ENCODE data around the gene FSTL4. TPM values are rescaled to one million over a fixed set of nuclear protein-coding genes. Genes with fewer than 3 reads are reported as not detected.

FSTL4 gene
- total RNA-seq, 1 donor from 2014 or later: 11.3 TPM

- Mint-ChIP-seq H3K9me3 (no peaks in the 10 kb centered on the region), H3K27me3 (no peaks in the 10 kb centered on the region), H3K4me1 (ENCODE audit: unreplicated experiment) (no peaks in the 10 kb centered on the region), H3K27ac (no peak overlapping the region), H3K4me3 (no peak overlapping the region), H3K36me3 (peaks cover 4% of the 10 kb centered on the region)
- TF ChIP-seq, protein P1, sequence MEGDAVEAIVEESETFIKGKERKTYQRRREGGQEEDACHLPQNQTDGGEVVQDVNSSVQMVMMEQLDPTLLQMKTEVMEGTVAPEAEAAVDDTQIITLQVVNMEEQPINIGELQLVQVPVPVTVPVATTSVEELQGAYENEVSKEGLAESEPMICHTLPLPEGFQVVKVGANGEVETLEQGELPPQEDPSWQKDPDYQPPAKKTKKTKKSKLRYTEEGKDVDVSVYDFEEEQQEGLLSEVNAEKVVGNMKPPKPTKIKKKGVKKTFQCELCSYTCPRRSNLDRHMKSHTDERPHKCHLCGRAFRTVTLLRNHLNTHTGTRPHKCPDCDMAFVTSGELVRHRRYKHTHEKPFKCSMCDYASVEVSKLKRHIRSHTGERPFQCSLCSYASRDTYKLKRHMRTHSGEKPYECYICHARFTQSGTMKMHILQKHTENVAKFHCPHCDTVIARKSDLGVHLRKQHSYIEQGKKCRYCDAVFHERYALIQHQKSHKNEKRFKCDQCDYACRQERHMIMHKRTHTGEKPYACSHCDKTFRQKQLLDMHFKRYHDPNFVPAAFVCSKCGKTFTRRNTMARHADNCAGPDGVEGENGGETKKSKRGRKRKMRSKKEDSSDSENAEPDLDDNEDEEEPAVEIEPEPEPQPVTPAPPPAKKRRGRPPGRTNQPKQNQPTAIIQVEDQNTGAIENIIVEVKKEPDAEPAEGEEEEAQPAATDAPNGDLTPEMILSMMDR (conservative IDR thresholded peaks at IDR 0.05): no peak
- no peak for DNase-seq (ENCODE audit: extremely low spot score, unreplicated experiment)
Observed at GRCh38 chr5:133304178-133304577, 308.2 kb downstream of the FSTL4 start.

DNA sequence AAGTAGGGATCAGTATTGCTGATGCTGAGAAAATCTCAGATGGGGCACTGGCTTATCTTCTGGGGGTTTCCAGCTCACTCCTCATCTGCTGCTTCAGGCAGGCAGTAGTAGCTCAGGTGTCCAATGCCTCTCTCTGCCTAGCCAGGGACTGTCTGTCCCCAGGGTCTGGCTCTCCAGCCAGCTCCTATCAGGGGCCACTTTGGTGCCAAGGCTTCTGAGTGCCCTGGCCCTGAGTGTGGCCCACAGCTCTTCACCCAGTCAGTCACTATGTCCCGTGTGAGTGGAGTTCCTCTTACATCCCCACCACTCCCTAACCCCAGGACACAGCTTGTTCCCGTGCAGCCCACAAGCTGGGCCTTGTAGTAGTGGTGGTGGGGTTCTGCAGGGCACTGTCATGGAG is 309.0 kb downstream of the FSTL4 start:
- Mint-ChIP-seq H3K27ac (no peak overlapping the region), H3K4me3 (no peak overlapping the region), H3K36me3 (peaks cover 4% of the 10 kb centered on the region), H3K9me3 (no peaks in the 10 kb centered on the region), H3K27me3 (no peaks in the 10 kb centered on the region), H3K4me1 (ENCODE audit: unreplicated experiment) (no peaks in the 10 kb centered on the region)
- DNase-seq (ENCODE audit: extremely low spot score, unreplicated experiment): no peak
- TF ChIP-seq, protein P1 (conservative IDR thresholded peaks at IDR 0.05): no peak

- H3K27me3 Mint-ChIP-seq: no peaks in the 10 kb centered on the region
- no peak for DNase-seq (ENCODE audit: extremely low spot score, unreplicated experiment)
- H3K4me3 Mint-ChIP-seq: no peak overlapping the region
- peaks cover 4% of the 10 kb centered on the region for H3K36me3 Mint-ChIP-seq
- no peaks in the 10 kb centered on the region for H3K9me3 Mint-ChIP-seq
- H3K27ac Mint-ChIP-seq: no peak overlapping the region
- TF ChIP-seq, protein P1 (conservative IDR thresholded peaks at IDR 0.05): no peak
- no peaks in the 10 kb centered on the region for H3K4me1 Mint-ChIP-seq (ENCODE audit: unreplicated experiment)
Observed at GRCh38 chr5:133299728-133300127, 312.6 kb downstream of the FSTL4 start.

GRCh38 chr5:133299021-133299420 is 313.3 kb downstream of the FSTL4 start:
- Mint-ChIP-seq H3K4me1 (ENCODE audit: unreplicated experiment) (no peaks in the 10 kb centered on the region), H3K36me3 (peaks cover 4% of the 10 kb centered on the region), H3K9me3 (no peaks in the 10 kb centered on the region), H3K27ac (no peak overlapping the region), H3K27me3 (no peaks in the 10 kb centered on the region), H3K4me3 (no peak overlapping the region)
- TF ChIP-seq, protein P1 (conservative IDR thresholded peaks at IDR 0.05): no peak
- DNase-seq (ENCODE audit: extremely low spot score, unreplicated experiment): no peak

- DNase-seq (ENCODE audit: extremely low spot score, unreplicated experiment): no peak
- Mint-ChIP-seq H3K9me3 (no peaks in the 10 kb centered on the region), H3K36me3 (peaks cover 4% of the 10 kb centered on the region), H3K4me3 (no peak overlapping the region), H3K27me3 (no peaks in the 10 kb centered on the region), H3K27ac (no peak overlapping the region), H3K4me1 (ENCODE audit: unreplicated experiment) (no peaks in the 10 kb centered on the region)
- TF ChIP-seq, protein P1 (conservative IDR thresholded peaks at IDR 0.05): no peak
Observed at GRCh38 chr5:133298447-133298846, 313.9 kb downstream of the FSTL4 start.

- Mint-ChIP-seq H3K27ac (no peak overlapping the region), H3K4me1 (ENCODE audit: unreplicated experiment) (no peaks in the 10 kb centered on the region), H3K36me3 (no peaks in the 10 kb centered on the region), H3K9me3 (no peaks in the 10 kb centered on the region), H3K27me3 (no peaks in the 10 kb centered on the region), H3K4me3 (no peak overlapping the region)
- DNase-seq (ENCODE audit: extremely low spot score, unreplicated experiment): no peak
- TF ChIP-seq, protein P1 (conservative IDR thresholded peaks at IDR 0.05): no peak
Observed at GRCh38 chr5:133297293-133297692, 315.0 kb downstream of the FSTL4 start.

Data from type B pancreatic cell (in vitro differentiated cells).